OCI-LY7 (cell line): ENCODE measurements around the gene LIMS1. TPM values are rescaled to one million over a fixed set of nuclear protein-coding genes. Genes with fewer than 3 reads are reported as not detected.
A peak's percentile ranks its signal among the peaks of the same experiment; 100 is the strongest.

Experiments used
- BruUV-seq: library from RNA; stranded (reverse); fragments of 400-500 nt; replicated peaks from 2 replicates; lab custom pipeline; 2021; lab: Mats Ljungman, UMichigan
- CTCF ChIA-PET: fragments of 300-600 bp; sonication (Branson Sonifier 250); formaldehyde crosslinking; loops from one replicate; lab custom pipeline; 2022; ENCODE audit warnings: antibody characterized with exemption; ENCODE audit not compliant: unreplicated experiment; lab: Charles Lee
- POLR2A ChIA-PET: fragments of 300-600 bp; sonication (Branson Sonifier 250); formaldehyde crosslinking; loops from one replicate; lab custom pipeline; 2022; ENCODE audit warnings: antibody characterized with exemption; lab: Charles Lee
- DNase-seq: peaks from one replicate; pipeline ENCODE4 v3.0.0-alpha.2; 2015; ENCODE audit warnings: low spot score
- H2AFZ ChIP-seq: fragments of 200-600 bp; sonication (generic), shearing (Covaris generic); 2 replicates; pipeline ENCODE4 v1.6.1; 2014; ENCODE audit warnings: mild to moderate bottlenecking, antibody characterized with exemption, low read length, moderate library complexity
- H3K27ac ChIP-seq: fragments of 200-600 bp; sonication (generic); 2 replicates; pipeline ENCODE4 v1.5.1; 2014; ENCODE audit warnings: mixed run types, low read depth, mild to moderate bottlenecking, moderate library complexity, low read length, inconsistent platforms; ENCODE audit not compliant: poor library complexity, severe bottlenecking
- H3K36me3 ChIP-seq: fragments of 200-600 bp; sonication (generic); 2 replicates; pipeline ENCODE4 v1.6.1; 2014; ENCODE audit warnings: mild to moderate bottlenecking, antibody characterized with exemption, low read length, moderate library complexity, mixed read lengths; ENCODE audit not compliant: insufficient read depth
- H3K4me1 ChIP-seq: fragments of 200-600 bp; sonication (generic); 2 replicates; pipeline ENCODE4 v1.5.1; 2014; ENCODE audit warnings: mild to moderate bottlenecking, low read length; ENCODE audit not compliant: insufficient read depth, poor library complexity, severe bottlenecking
- H3K4me2 ChIP-seq: fragments of 200-600 bp; sonication (generic); 2 replicates; pipeline ENCODE4 v1.6.1; 2014; ENCODE audit warnings: mild to moderate bottlenecking, low read length
- H3K4me3 ChIP-seq: fragments of 200-600 bp; sonication (generic); 2 replicates; pipeline ENCODE4 v1.5.1; 2014; ENCODE audit warnings: mild to moderate bottlenecking, low read depth, low read length; ENCODE audit not compliant: poor library complexity, severe bottlenecking
- H3K79me2 ChIP-seq: fragments of 200-600 bp; sonication (generic); 2 replicates; pipeline ENCODE4 v1.6.1; 2016; ENCODE audit warnings: low read depth, mild to moderate bottlenecking, low read length, moderate library complexity, mixed read lengths; ENCODE audit not compliant: insufficient read depth
- H3K9me2 ChIP-seq: fragments of 200-600 bp; sonication (generic); 2 replicates; pipeline ENCODE4 v1.6.1; 2016; ENCODE audit warnings: mild to moderate bottlenecking, low read length, mixed read lengths; ENCODE audit not compliant: insufficient read depth
- H3K9me3 ChIP-seq: fragments of 200-600 bp; sonication (generic); 2 replicates; pipeline ENCODE4 v1.6.1; 2014; ENCODE audit warnings: mild to moderate bottlenecking, mixed run types, low read length, mixed read lengths
- H4K20me1 ChIP-seq: fragments of 200-600 bp; sonication (generic); 2 replicates; pipeline ENCODE4 v1.6.1; 2014; ENCODE audit warnings: mild to moderate bottlenecking, antibody characterized with exemption, low read length, moderate library complexity, mixed read lengths; ENCODE audit not compliant: insufficient read depth
- EZH2phosphoT487 ChIP-seq: fragments of 200-600 bp; sonication (generic); IDR thresholded peaks from 2 replicates; pipeline ENCODE4 v1.6.1; 2018; ENCODE audit warnings: low read depth, borderline replicate concordance, mild to moderate bottlenecking, mixed run types, antibody characterized with exemption, low read length, moderate library complexity, mixed read lengths
- intact Hi-C: fragments of 100-400 bp; cut with micrococcal nuclease; formaldehyde crosslinking; loops from one replicate; pipeline ENCODE4 v1.10.0; 2022; ENCODE audit not compliant: unreplicated experiment
- total RNA-seq, 2 experiments: library from RNA; depleted of rRNA in 1 of 2; stranded (reverse); fragments of >200 nt in 1 of 2; shearing (Covaris generic) in 1 of 2; gene quantifications; 2 replicates each; pipeline ENCODE4 v1.2.3, GENCODE V29; 2014 to 2022
- TF ChIP-seq, protein P1 (sequence below): fragments of 200-600 bp; sonication (generic); conservative IDR thresholded peaks from 2 replicates; pipeline ENCODE4 v1.5.1; 2014; ENCODE audit warnings: mild to moderate bottlenecking, antibody characterized with exemption, low read length, moderate library complexity, mixed read lengths

LIMS1 gene
- total RNA-seq, 2 experiments from 2014 or later: 53.3 to 74.7 TPM

DNA sequence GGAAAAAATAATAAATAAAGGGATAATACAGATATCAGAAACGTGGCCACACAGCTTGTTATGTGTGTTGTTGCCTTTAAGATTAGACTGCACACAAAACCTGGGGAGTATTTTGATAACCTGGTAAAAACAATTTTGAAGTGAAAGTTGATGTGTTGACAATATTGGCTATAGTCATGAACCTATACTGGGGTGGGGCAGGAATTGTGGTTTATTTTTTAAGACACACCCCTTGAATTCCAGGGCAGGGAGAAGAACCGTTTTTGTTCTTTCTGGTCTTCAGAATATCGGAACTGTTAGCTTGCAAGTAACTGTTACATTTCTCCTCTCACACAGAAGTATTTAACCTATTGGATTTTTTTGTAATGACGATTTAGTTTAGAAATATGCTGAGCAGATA, 80.4 kb downstream of the LIMS1 start:
- no TSS peak for BruUV-seq
- no peak overlapping the region for H2AFZ ChIP-seq
- ChIA-PET POLR2A (interaction anchor here (1.1 to 11.8 kb wide), 2 partner anchors 14 to 217 kb away, joined by 3 to 356 read pairs; no protein-coding TSS in a partner anchor), CTCF (interaction anchor here (1.6 to 1.8 kb wide), 2 partner anchors 15 to 22 kb away, joined by 4 to 6 read pairs; no protein-coding TSS in a partner anchor)
- no peaks in the 10 kb centered on the region for H3K9me2 ChIP-seq
- peaks cover 95% of the 10 kb centered on the region for H3K4me1 ChIP-seq
- TF ChIP-seq EZH2phosphoT487: no peak
- TF ChIP-seq, protein P1, sequence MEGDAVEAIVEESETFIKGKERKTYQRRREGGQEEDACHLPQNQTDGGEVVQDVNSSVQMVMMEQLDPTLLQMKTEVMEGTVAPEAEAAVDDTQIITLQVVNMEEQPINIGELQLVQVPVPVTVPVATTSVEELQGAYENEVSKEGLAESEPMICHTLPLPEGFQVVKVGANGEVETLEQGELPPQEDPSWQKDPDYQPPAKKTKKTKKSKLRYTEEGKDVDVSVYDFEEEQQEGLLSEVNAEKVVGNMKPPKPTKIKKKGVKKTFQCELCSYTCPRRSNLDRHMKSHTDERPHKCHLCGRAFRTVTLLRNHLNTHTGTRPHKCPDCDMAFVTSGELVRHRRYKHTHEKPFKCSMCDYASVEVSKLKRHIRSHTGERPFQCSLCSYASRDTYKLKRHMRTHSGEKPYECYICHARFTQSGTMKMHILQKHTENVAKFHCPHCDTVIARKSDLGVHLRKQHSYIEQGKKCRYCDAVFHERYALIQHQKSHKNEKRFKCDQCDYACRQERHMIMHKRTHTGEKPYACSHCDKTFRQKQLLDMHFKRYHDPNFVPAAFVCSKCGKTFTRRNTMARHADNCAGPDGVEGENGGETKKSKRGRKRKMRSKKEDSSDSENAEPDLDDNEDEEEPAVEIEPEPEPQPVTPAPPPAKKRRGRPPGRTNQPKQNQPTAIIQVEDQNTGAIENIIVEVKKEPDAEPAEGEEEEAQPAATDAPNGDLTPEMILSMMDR: no peak
- intact Hi-C loops: no loop called here
- H3K4me3 ChIP-seq: no peak overlapping the region
- no peaks in the 10 kb centered on the region for H3K36me3 ChIP-seq
- no peaks in the 10 kb centered on the region for H3K9me3 ChIP-seq
- H3K4me2 ChIP-seq: peak overlapping the region; percentile 63; the same call in 1 of the 2 replicates
- no peak for DNase-seq
- no peaks in the 10 kb centered on the region for H4K20me1 ChIP-seq
- H3K79me2 ChIP-seq: peaks cover 54% of the 10 kb centered on the region; the same call in 1 of the 2 replicates
- H3K27ac ChIP-seq: no peak overlapping the region

DNA sequence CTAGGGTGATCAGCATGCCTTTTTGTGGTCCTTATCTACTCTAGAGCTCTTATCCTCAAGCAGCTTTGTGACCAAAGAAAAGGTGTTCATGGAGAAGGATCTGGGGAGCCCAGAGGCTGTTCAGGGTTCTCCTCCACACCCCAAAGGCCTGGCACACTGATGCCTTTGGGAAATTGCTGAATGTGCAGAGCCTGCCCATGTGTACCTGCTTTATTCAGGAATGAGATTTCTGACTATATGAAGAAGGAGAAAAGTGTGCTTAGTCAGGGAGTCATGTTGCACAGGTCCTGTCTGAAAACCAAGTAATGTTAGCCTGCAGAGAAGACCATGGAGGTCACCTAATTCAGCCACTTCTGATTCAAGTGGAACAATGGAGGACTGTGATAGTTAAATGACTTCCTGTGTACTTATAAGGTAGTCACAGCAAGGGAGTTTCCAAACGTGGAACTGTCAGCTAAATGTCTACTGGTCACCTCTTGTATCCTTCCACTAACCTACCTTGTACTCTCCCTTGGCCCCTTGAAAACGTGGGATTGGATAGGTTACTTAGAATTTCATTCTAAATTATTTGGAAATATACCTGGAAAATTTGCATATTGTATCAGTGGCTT, 81.3 kb downstream of the LIMS1 start:
- peaks cover 57% of the 10 kb centered on the region; the same call in 1 of the 2 replicates for H3K79me2 ChIP-seq
- ChIA-PET CTCF (interaction anchor here (1.1 to 1.8 kb wide), 3 partner anchors 12 to 21 kb away, joined by 4 to 6 read pairs (median 4); no protein-coding TSS in a partner anchor), POLR2A (interaction anchor here (0.7 to 11.8 kb wide), 4 partner anchors 13 to 217 kb away, joined by 3 to 356 read pairs (median 5); no protein-coding TSS in a partner anchor)
- no peak for TF ChIP-seq EZH2phosphoT487
- TF ChIP-seq, protein P1: no peak
- H4K20me1 ChIP-seq: no peaks in the 10 kb centered on the region
- intact Hi-C loops: no loop called here
- BruUV-seq: no TSS peak
- peak overlapping the region; percentile 43; the same call in 1 of the 2 replicates for H2AFZ ChIP-seq
- H3K4me1 ChIP-seq: peaks cover 95% of the 10 kb centered on the region
- no peaks in the 10 kb centered on the region for H3K9me2 ChIP-seq
- peak overlapping the region; percentile 47 for H3K27ac ChIP-seq
- peak overlapping the region; percentile 17 for H3K4me3 ChIP-seq
- H3K9me3 ChIP-seq: no peaks in the 10 kb centered on the region
- peak overlapping the region; percentile 63 for H3K4me2 ChIP-seq
- peak; percentile 48 for DNase-seq
- no peaks in the 10 kb centered on the region for H3K36me3 ChIP-seq
